Osteoblast (primary cell): ENCODE results near the gene CCT3. TPM values are rescaled to one million over a fixed set of nuclear protein-coding genes. Genes with fewer than 3 reads are reported as not detected.

Source experiments
- DNase-seq: peaks from one replicate; pipeline ENCODE4 v3.0.0; 2011; ENCODE audit warnings: low spot score, mixed read lengths; ENCODE audit not compliant: insufficient read length; ENCODE audit errors: missing footprints
- H2AFZ ChIP-seq: 2 replicates; pipeline ENCODE4 v1.6.0; 2011; ENCODE audit warnings: mild to moderate bottlenecking, low read length
- H3K27ac ChIP-seq: 2 replicates; pipeline ENCODE4 v1.5.1; 2011; ENCODE audit warnings: mild to moderate bottlenecking, low read depth, low read length, moderate library complexity
- H3K27me3 ChIP-seq: 2 replicates; pipeline ENCODE4 v1.6.0; 2012; ENCODE audit warnings: mild to moderate bottlenecking, control low read depth, inconsistent platforms, low read length, moderate library complexity; ENCODE audit not compliant: insufficient read depth
- H3K36me3 ChIP-seq: 2 replicates; pipeline ENCODE4 v1.5.1; 2011; ENCODE audit warnings: mild to moderate bottlenecking, low read length, control low read depth, moderate library complexity; ENCODE audit not compliant: insufficient read depth
- H3K4me1 ChIP-seq: 2 replicates; pipeline ENCODE4 v1.5.1; 2011; ENCODE audit warnings: mild to moderate bottlenecking, low read length, control low read depth, moderate library complexity; ENCODE audit not compliant: insufficient read depth
- H3K4me2 ChIP-seq: 2 replicates; pipeline ENCODE4 v1.6.0; 2011; ENCODE audit warnings: mild to moderate bottlenecking, low read length; ENCODE audit not compliant: insufficient read depth
- H3K4me3 ChIP-seq: fragments of 200-600 bp; sonication (generic); 3 replicates; pipeline ENCODE4 v1.5.1; 2012; ENCODE audit warnings: mild to moderate bottlenecking, low read length, inconsistent platforms; ENCODE audit not compliant: insufficient read depth
- H3K79me2 ChIP-seq: 2 replicates; pipeline ENCODE4 v1.6.0; 2012; ENCODE audit warnings: mild to moderate bottlenecking, low read length, control low read depth, inconsistent platforms; ENCODE audit not compliant: insufficient read depth
- H3K9me3 ChIP-seq: 2 replicates; pipeline ENCODE4 v1.5.1; 2011; ENCODE audit warnings: low read depth, low read length, control low read depth
- H4K20me1 ChIP-seq: 2 replicates; pipeline ENCODE4 v1.6.0; 2012; ENCODE audit warnings: mild to moderate bottlenecking, low read length, control low read depth; ENCODE audit not compliant: insufficient read depth
- total RNA-seq: library from RNA; depleted of rRNA; stranded (reverse); fragments of >200 nt; gene quantifications from 2 replicates; pipeline ENCODE4 v1.2.3, GENCODE V29; 2012
- TF ChIP-seq, protein P1 (sequence below): IDR thresholded peaks from 2 replicates; pipeline ENCODE4 v1.5.1; 2011; ENCODE audit warnings: mild to moderate bottlenecking, low read depth, low read length, moderate library complexity; ENCODE audit errors: extremely low read depth

CCT3 gene
- total RNA-seq, 1 donor = 258 TPM

DNA sequence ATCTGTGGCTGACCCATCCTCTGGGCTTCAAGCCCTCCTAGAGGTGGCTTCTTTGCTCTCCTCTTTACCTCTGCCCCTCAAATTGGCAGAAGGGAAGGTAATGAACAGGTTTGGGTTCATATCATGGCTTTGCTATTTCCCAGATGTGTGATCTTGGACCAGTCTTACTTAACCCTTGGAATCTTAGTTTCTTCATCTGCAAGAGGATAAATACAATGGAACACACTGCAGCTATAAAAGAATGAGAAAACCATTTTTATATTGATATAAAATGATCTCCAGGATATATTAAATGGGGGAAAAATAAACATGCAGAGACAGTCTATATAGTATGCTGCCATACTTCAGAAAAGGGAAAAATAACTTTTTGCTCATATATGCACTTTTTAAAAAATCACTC is 48.2 kb downstream of the CCT3 start:
- no peak overlapping the region for H3K27ac ChIP-seq
- peaks cover 23% of the 10 kb centered on the region for H3K79me2 ChIP-seq
- peaks cover 18% of the 10 kb centered on the region for H3K36me3 ChIP-seq
- H3K4me2 ChIP-seq = no peak overlapping the region
- H4K20me1 ChIP-seq = no peaks in the 10 kb centered on the region
- no peaks in the 10 kb centered on the region for H3K27me3 ChIP-seq
- no peak overlapping the region for H2AFZ ChIP-seq
- no peak overlapping the region for H3K4me3 ChIP-seq
- H3K4me1 ChIP-seq = peaks cover 18% of the 10 kb centered on the region
- H3K9me3 ChIP-seq = no peaks in the 10 kb centered on the region
- DNase-seq = no peak
- TF ChIP-seq, protein P1, sequence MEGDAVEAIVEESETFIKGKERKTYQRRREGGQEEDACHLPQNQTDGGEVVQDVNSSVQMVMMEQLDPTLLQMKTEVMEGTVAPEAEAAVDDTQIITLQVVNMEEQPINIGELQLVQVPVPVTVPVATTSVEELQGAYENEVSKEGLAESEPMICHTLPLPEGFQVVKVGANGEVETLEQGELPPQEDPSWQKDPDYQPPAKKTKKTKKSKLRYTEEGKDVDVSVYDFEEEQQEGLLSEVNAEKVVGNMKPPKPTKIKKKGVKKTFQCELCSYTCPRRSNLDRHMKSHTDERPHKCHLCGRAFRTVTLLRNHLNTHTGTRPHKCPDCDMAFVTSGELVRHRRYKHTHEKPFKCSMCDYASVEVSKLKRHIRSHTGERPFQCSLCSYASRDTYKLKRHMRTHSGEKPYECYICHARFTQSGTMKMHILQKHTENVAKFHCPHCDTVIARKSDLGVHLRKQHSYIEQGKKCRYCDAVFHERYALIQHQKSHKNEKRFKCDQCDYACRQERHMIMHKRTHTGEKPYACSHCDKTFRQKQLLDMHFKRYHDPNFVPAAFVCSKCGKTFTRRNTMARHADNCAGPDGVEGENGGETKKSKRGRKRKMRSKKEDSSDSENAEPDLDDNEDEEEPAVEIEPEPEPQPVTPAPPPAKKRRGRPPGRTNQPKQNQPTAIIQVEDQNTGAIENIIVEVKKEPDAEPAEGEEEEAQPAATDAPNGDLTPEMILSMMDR = no peak

DNA sequence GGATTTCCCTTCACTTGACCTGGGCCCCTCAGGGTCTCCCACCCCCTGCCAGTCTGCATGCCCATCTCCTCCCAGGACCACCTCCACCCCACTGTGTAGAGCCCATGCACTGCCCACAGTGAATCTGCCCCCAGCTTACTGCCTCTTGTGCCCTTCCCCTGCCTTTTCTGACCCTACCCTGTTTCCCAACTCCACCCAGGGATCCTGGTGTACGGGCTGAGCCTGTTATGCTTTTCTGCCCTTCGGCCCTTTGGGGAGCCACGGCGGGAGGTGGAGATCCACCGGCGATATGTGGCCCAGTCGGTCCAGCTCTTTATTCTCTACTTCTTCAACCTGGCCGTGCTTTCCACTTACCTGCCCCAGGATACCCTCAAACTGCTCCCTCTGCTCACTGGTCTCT is 52.0 kb downstream of the CCT3 start:
- TF ChIP-seq, protein P1 = no peak
- H3K4me3 ChIP-seq = no peak overlapping the region
- H2AFZ ChIP-seq = no peak overlapping the region
- peaks cover 31% of the 10 kb centered on the region for H3K4me1 ChIP-seq
- H3K36me3 ChIP-seq = peaks cover 11% of the 10 kb centered on the region
- no peaks in the 10 kb centered on the region for H3K27me3 ChIP-seq
- no peaks in the 10 kb centered on the region for H3K9me3 ChIP-seq
- peaks cover 19% of the 10 kb centered on the region for H3K79me2 ChIP-seq
- no peak for DNase-seq
- H3K27ac ChIP-seq = no peak overlapping the region
- H4K20me1 ChIP-seq = peaks cover 11% of the 10 kb centered on the region
- no peak overlapping the region for H3K4me2 ChIP-seq

DNA sequence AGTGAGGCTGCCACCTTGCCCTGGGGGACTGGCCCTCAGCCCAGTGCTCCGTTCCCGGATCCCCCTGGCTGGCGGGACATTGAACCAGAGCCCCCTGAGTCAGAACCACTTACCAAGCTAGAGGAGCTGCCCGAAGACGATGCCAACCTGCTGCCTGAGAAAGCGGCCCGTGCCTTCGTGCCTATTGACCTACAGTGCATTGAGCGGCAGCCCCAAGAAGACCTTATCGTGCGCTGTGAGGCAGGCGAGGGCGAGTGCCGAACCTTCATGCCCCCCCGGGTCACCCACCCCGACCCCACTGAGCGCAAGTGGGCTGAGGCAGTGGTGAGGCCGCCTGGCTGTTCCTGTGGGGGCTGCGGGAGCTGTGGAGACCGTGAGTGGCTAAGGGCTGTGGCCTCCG is 52.7 kb downstream of the CCT3 start:
- Histone ChIP-seq H3K9me3 (no peaks in the 10 kb centered on the region), H3K79me2 (peaks cover 23% of the 10 kb centered on the region)

DNA sequence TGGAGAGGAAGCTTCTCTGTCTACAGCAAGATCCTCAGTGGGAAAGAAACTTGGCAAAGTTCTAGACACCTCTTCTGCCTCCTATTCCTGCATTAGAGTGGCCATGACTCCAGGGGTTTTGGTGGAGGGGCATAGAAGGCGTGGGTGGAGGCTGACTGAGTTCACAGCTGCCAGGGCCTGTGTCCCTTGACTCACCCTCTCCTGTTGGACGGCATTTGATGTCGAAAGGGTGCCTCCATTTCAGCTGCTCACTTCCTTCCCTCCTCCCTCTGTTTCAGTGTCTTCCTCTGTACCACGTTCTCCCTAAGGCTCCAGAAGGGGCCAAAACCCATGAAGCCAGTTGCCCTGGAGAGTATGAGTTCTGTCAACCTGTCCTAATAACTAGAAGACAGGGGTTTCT is 53.3 kb downstream of the CCT3 start:
- H3K27me3 ChIP-seq = no peaks in the 10 kb centered on the region
- H3K9me3 ChIP-seq = no peaks in the 10 kb centered on the region
- H3K27ac ChIP-seq = peak overlapping the region; percentile 34
- H3K79me2 ChIP-seq = peaks cover 30% of the 10 kb centered on the region
- H2AFZ ChIP-seq = no peak overlapping the region
- H3K4me1 ChIP-seq = peaks cover 31% of the 10 kb centered on the region
- H4K20me1 ChIP-seq = peaks cover 24% of the 10 kb centered on the region
- DNase-seq = no peak
- H3K36me3 ChIP-seq = peaks cover 9% of the 10 kb centered on the region
- H3K4me3 ChIP-seq = no peak overlapping the region
- H3K4me2 ChIP-seq = peak overlapping the region; percentile 3
- TF ChIP-seq, protein P1 = no peak

More for the DNA sequence above, 52.7 kb downstream of the CCT3 start:
- Histone ChIP-seq H4K20me1 (peaks cover 17% of the 10 kb centered on the region), H3K27me3 (no peaks in the 10 kb centered on the region), H3K27ac (no peak overlapping the region), H2AFZ (no peak overlapping the region), H3K36me3 (peaks cover 11% of the 10 kb centered on the region), H3K4me1 (peaks cover 31% of the 10 kb centered on the region), H3K4me3 (no peak overlapping the region), H3K4me2 (no peak overlapping the region)
- TF ChIP-seq, protein P1 = no peak
- DNase-seq = no peak
